Activated T-cell treated with anti-CD3 and anti-CD28 coated beads, Interleukin-2, amount 50 U/mL, for 1 hour (primary cell): ENCODE measurements around the gene TSFM.

Source experiments
- DNase-seq: peaks from one replicate; pipeline ENCODE4 v3.0.0-alpha.2; 2020

The TSFM gene

DNA sequence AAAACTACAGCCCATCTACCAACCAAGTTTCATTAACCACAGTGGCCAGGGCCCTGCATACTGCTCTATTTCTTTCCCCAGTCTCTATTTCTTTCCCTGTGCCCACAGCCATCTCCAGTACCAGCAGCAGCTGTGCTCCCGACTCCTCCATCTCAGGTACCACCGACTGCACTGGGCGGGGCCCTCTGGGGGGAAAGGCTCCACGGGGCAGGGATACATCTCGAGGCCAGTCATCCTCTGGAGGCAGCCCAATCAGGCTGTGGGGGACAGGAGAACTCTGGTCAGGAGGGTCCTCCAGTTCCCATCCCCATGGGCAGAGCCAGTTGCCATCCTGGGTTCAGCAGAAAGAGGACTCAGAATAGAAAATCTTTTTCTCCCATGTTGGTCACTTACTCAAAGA is 33.5 kb upstream of the TSFM start:
- no peak for DNase-seq

DNA sequence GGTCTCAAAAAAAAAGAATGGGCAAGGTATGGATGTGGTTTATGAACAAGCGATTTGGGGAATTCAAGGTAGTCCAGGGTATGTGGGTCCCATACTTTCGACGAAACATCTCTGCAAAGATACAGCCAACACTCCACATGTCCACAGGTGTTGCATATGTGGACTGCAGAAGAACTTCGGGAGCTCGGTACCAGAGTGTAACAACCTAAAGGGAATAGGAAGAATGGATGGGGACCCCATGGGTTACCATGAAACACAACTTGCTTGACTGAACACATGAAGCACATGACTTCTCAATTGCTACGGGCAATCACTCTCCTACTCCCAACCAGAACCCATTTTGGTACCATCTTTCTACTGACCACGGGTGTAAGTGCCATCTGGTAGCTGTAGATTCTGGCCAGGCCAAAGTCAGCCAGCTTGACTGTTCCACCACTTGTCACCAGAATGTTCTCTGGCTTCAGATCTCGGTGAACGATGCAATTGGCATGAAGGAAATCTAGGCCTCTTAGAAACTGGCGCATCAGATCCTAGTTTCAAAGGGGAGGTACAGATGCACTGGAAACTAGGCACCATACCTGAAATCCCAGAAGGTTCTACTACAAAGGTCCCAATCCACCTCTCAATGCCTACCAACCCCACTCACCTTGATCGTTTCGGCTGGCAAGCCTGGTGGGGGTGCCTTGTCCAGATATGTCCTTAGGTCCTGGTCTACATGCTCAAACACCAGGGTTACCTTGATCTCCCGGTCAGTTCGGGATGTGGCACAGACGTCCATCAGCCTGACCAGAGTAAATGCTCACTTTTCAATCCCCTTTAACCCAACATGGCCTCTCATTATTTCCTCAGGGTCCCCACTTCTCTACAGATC is 31.8 kb upstream of the TSFM start:
- DNase-seq: peak; percentile 16

- DNase-seq: peak; percentile 23
Observed at GRCh38 chr12:57751432-57751787, 31.2 kb upstream of the TSFM start.

GRCh38 chr12:57751788-57752667 is 30.6 kb upstream of the TSFM start, which contains the start of gene CDK4:
CDK4 (minus strand) TSS chr12:57752310; CDS start chr12:57751717, 593 bp downstream.
- peak; percentile 96 for DNase-seq

- no peak for DNase-seq
Observed at GRCh38 chr12:57752668-57753000, 30.0 kb upstream of the TSFM start.

DNA sequence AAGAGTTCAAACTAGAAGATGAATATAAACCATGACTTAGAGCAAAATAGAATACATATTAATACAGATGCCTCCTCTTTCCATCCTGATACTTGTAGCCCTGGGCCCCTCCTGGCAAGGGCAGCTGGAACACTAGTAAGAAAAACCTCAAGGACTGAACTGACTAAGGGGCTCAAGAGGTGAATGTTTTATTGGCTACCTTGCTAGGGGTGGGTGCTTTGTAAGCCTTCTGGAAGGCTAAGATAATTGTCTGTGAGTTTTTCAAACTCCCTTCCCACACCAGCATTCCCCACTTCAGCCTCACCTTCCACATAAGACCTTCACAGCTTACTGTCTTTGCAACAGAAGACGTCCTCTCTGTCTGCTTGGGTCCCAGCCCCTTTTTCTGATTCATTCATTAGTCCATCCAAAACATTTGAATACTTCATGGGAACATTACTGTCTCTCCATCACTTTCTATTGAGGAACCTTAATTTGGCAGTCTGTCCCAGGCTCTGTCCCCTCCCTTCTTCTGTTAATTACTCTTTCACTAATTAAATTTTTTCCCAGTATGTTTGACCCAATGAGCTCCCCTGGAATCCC is 28.7 kb upstream of the TSFM start:
- DNase-seq: no peak

DNA sequence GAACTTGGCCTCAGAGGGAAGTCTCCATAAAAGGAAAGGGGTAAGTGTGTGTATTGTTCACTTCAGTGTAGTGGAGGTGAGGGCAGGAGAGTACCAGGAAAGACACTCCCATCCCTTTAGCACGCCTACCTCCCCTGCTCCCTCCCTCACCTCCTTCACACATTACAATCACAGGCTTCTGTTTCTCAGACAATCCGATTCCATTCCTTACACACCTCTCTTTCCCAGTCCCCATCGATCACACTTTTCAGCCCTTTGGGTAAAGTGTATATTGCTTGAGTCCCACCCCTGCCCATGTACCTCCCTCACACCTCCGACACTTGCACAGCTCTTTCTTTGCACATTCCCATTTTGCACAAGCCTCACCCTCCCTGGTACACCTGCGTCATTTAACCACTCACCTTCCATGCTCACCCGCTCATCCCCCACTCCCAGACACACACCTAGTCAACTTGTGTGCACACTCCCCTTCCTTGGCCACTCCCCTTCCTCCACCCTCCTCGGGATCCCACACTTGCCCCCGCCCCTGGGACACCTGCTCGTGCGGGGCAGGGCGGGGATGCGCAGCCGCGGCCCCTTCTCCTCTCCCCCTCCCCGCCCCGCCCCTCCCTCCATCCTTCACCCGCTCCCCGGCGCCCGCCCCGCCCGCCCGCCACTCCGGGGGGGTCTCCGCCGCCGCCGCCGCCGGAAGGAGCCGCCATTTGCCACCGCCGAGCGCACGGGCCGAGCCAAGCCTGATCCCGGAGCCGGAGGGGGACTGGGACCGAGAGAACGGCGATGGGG is 28.0 kb upstream of the TSFM start, which contains the start of gene MARCHF9:
Gene MARCHF9 (plus strand): TSS at position 693 of the 783 bp plus-strand sequence. CDS start 426 bp downstream, outside the sequence.
- peak; percentile 85 for DNase-seq

DNA sequence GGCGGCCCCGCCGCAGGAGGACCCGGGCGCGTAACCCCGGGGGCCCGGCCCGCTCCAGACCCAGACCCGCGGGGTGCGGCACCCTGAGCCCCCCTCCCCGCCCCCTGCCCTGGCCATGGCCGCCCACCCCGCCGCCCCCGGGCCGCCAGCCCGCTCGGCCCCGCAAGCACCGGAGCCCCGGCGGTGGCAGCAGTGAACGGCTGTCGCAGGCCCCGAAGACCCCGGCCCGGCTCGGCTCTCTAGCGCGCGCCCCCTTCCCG is 27.5 kb upstream of the TSFM start:
- DNase-seq: no peak

DNA sequence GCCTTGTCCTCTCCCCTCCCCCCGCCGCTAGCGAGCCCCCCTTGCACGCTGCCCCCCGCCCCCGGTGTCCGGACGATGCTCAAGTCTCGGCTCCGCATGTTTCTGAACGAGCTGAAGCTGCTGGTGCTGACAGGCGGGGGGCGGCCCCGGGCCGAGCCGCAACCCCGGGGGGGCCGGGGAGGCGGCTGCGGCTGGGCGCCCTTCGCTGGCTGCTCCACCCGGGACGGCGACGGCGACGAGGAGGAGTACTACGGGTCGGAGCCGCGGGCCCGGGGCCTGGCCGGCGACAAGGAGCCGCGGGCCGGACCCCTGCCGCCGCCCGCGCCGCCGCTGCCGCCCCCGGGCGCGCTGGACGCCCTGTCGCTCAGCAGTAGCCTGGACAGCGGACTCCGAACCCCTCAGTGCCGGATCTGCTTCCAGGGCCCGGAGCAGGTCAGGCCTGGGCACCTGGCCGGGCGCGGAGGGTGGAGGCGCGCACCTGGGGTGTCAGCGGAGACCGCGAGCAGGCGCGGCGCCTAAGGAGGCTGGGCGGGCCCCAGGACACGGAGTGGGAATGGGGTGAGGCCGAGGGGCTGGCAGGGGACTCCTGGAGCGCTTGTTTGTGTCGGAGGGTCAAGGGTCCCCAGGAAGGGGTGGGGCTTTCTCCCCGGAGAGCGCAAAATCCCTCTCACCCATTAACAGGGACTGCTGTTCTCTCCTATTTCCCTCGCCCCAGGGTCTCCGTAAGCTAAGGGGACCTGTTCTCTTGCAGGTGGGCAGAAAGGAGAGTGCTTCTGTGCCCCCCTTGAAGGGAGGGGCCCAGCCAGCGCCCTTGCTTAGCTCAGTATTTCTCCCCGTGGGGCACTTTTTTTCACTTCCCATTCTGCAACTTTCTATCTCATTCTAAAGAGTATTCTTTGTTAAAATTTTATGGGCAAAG is 26.9 kb upstream of the TSFM start:
- peak; percentile 62 for DNase-seq

GRCh38 chr12:57756406-57757341 is 25.9 kb upstream of the TSFM start:
- DNase-seq: peak; percentile 74

GRCh38 chr12:57757771-57758170 is 24.8 kb upstream of the TSFM start:
- DNase-seq: peak; percentile 15

DNA sequence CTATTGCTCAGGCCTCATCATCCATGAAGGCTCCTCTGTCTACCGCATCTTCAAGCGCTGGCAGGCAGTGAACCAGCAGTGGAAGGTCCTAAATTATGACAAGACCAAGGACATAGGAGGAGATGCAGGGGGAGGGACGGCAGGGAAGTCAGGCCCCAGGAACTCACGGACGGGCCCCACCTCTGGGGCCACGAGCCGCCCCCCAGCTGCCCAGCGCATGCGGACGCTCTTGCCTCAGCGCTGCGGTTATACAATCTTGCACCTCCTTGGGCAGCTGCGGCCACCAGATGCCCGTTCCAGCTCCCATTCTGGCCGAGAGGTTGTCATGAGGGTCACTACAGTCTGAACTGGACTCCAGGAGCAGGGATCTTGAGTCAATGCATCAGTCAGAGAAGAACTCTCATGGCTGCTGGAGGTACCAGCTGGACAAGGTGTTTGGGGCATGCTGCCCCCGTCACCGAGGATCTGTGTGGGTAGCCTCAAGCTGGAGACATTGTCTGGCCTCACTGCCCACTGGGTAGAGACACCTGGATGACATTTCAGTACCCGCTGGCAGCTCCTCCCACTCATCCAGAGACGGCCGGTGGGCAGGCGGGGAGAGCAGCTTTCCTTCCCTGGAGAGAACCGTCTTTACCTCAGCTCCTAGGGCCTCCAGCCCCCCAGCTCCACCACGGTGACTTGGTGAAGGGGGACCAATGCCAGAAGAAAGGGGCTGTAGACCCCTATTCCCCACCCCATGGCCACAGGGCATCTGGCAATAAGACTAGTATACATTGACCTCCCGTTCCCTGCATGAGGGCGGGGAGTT is 23.8 kb upstream of the TSFM start:
- no peak for DNase-seq

DNA sequence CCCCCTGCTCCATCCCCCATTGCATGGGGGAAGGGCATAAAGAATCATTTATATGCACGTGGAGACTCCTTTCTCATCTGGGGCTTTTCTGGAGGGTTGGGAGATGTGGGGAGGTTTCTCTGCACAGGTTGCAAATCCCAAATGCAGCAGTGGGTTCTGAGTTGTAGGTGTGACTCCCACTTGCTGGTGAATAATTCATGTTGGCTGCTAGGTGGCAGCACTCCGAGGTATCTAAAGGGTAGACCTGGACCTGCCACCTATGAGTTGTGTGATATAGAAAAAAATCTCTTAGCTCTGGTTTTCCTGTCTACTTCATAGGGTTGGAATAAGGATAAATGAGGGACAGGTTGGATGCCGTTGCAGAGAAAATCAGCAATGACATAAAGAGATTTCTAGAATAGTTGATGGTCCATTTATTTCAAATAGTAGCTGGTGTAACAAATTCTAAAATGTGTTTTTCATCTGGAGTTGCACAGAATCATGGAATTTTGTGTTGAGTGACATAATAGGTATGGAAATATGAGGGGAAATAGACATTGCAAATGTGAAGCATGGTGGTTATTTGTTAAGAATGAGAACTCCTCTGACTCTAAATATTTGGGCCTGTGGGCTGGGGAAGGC is 23.1 kb upstream of the TSFM start:
- DNase-seq: no peak

GRCh38 chr12:57760347-57760982 is 22.1 kb upstream of the TSFM start:
- DNase-seq: no peak

DNA sequence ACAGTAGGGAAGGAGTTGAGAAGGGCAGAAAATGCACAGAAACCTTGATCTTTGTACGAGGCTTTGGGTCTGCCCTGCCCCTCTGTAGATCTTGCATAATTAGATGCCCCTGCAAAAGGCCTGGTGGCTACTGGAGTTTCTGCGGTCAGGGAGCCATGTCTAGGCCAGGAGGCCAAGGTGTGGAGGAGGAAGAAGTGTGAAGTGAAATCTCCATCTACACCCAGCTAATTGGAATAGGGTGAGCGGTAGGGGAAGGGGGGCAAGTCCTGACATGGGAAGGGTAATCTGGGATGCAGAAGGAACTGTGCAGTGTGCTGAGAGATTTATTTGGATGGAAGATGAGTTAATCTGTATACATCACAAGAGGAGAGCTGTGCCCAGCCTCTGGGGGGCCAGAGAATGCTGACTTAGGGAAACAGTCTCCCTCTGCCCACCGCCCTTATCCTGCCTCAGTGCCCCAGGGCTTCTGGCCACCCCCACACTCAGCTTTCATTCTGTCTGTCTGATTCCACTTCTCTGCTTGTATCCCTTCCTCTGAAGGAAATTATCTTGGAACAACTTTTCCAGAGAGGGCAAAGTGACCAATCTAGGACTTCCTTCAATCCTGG is 21.1 kb upstream of the TSFM start:
- DNase-seq: no peak

GRCh38 chr12:57762463-57762862 is 20.1 kb upstream of the TSFM start:
- DNase-seq: no peak

DNA sequence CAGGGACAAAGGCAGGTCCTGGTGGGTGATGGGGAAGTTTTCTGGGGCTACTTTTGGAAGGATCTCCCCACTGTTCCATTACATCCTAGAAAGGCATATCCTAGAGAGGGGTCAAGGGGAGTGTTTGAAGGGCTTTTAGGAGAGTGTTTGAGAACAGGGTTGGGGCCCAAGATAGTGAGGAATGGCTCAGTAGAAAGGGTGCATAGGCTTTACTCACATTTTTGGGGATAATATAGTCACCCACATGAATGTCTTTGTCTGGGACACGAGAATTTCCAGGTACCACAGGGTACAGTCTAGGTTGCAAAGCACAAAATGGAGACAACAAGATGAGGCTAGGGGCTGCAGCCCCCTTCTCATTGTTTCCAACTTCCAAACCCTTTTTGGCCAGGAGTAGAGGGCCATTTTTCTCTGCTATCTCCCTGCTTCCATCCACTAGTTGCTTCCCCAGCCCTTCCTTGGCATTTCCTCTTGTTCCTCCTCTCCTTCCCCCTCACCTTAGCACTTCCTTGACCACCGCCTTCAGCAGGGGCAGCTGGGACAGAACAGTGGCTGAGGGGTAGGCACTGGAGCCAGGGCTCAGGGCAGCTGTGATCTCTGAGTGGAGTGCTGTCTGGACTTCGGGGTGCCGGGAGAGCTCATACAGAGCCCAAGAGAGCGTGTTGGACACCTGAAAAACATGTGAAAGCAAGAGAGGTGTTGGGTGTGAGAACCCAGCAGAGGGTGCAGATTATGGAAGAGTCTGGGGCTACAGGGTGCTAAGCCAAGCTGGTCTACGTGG is 18.5 kb upstream of the TSFM start:
- DNase-seq: no peak

GRCh38 chr12:57764662-57765002 is 18.0 kb upstream of the TSFM start:
- DNase-seq: no peak
